ENCODE results near the gene ITPRID2. TPM values are rescaled to one million over a fixed set of nuclear protein-coding genes. Genes with fewer than 3 reads are reported as not detected.

ITPRID2 gene
- polyA plus RNA-seq, 3 donors = 17.9 to 50.2 (median 23.0) TPM

GRCh38 chr2:181973171-181973783, 81.7 kb downstream of the ITPRID2 start:
- no peak overlapping the region for H2AFZ ChIP-seq (ENCODE audit: insufficient read depth, low read depth, low read length, poor library complexity, severe bottlenecking)
- H3K4me2 ChIP-seq (replicated peaks; ENCODE audit: extremely low read depth, low read length, poor library complexity, severe bottlenecking) = no peak overlapping the region
- Mint-ChIP-seq H3K4me1 (no peaks in the 10 kb centered on the region), H3K27me3 (ENCODE audit: low read depth in 3 of 3) (peaks cover 0 to 3% (median 0%) of the 10 kb centered on the region in 3 donors), H3K27ac (no peak overlapping the region), H3K36me3 (no peaks in the 10 kb centered on the region), H3K4me3 (no peak overlapping the region), H3K9me3 (peaks cover 0 to 7% (median 2%) of the 10 kb centered on the region in 7 donors)
- H3K27ac ChIP-seq (ENCODE audit: low read depth in 1 of 2, low read length in 2 of 2) = no peak overlapping the region
- no peak for DNase-seq
- H4K20me1 ChIP-seq (ENCODE audit: insufficient read depth, low read length) = no peaks in the 10 kb centered on the region
- TF ChIP-seq, protein P1, sequence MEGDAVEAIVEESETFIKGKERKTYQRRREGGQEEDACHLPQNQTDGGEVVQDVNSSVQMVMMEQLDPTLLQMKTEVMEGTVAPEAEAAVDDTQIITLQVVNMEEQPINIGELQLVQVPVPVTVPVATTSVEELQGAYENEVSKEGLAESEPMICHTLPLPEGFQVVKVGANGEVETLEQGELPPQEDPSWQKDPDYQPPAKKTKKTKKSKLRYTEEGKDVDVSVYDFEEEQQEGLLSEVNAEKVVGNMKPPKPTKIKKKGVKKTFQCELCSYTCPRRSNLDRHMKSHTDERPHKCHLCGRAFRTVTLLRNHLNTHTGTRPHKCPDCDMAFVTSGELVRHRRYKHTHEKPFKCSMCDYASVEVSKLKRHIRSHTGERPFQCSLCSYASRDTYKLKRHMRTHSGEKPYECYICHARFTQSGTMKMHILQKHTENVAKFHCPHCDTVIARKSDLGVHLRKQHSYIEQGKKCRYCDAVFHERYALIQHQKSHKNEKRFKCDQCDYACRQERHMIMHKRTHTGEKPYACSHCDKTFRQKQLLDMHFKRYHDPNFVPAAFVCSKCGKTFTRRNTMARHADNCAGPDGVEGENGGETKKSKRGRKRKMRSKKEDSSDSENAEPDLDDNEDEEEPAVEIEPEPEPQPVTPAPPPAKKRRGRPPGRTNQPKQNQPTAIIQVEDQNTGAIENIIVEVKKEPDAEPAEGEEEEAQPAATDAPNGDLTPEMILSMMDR (IDR thresholded peaks at IDR 0.05) = no peak
- H3K9me3 ChIP-seq (replicated peaks in 1 of 2; ENCODE audit: control insufficient read depth in 1 of 2, insufficient read depth in 1 of 2, low read length in 2 of 2) = no peaks in the 10 kb centered on the region
- intact Hi-C loops (cut with micrococcal nuclease) = no loop called here
- H3K4me1 ChIP-seq (ENCODE audit: control insufficient read depth in 1 of 2, insufficient read depth in 2 of 2, low read length in 2 of 2) = no peaks in the 10 kb centered on the region
- H3K79me2 ChIP-seq (ENCODE audit: insufficient read depth, low read length) = no peaks in the 10 kb centered on the region
- H3K36me3 ChIP-seq (replicated peaks in 1 of 2; ENCODE audit: control insufficient read depth in 1 of 2, insufficient read depth in 2 of 2, low read length in 2 of 2) = no peaks in the 10 kb centered on the region
- H3K9ac ChIP-seq (ENCODE audit: insufficient read depth, low read length, poor library complexity, severe bottlenecking) = no peak overlapping the region
- H3K4me3 ChIP-seq (replicated peaks in 1 of 3; ENCODE audit: low read depth in 2 of 3, low read length in 3 of 3) = no peak overlapping the region
- WGBS (ENCODE audit: insufficient coverage) = 88% methylated on average over 1 of the region's 5 CpGs
- H3K27me3 ChIP-seq (ENCODE audit: control insufficient read depth in 2 of 2, insufficient read depth in 2 of 2, low read length in 2 of 2) = no peaks in the 10 kb centered on the region

DNA sequence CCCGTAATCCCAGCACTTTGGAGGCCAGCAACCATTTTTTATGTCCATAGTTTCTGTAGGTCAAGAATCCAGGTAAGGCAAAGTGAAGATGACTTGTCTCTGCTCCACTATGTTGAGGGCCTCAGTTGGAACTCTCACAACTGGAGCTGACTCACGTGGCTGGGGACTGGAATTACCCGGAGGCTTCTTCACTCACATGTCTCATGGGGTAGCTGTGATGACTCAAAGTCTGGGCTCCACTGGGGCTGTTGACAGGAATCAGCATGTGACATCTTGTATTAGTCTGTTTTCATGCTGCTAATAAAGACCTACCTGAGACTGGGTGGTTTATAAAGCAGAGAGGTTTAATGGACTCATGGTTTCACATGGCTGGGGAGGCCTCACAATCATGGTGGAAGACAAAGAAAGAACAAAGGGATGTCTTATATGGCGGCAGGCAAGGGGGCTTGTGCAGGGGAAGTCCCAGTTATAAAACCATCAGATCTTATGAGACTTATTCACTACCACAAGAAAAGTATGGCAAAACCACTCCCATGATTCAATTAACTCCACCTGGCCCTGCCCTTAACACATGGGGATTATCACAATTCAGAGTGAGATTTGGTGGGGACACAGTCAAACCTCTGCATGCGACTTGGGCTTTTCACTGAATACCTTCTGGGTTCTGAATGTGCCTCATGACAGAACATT, 86.3 kb downstream of the ITPRID2 start:
- WGBS (ENCODE audit: insufficient coverage) = 94% methylated on average over 2 of the region's 5 CpGs
- Histone ChIP-seq H3K4me2 (replicated peaks; ENCODE audit: extremely low read depth, low read length, poor library complexity, severe bottlenecking) (no peak overlapping the region), H3K4me1 (ENCODE audit: control insufficient read depth in 1 of 2, insufficient read depth in 2 of 2, low read length in 2 of 2) (no peaks in the 10 kb centered on the region), H3K36me3 (replicated peaks in 1 of 2; ENCODE audit: control insufficient read depth in 1 of 2, insufficient read depth in 2 of 2, low read length in 2 of 2) (no peaks in the 10 kb centered on the region), H3K9me3 (replicated peaks in 1 of 2; ENCODE audit: control insufficient read depth in 1 of 2, insufficient read depth in 1 of 2, low read length in 2 of 2) (no peaks in the 10 kb centered on the region), H3K27ac (ENCODE audit: low read depth in 1 of 2, low read length in 2 of 2) (no peak overlapping the region), H3K79me2 (ENCODE audit: insufficient read depth, low read length) (no peaks in the 10 kb centered on the region), H3K9ac (ENCODE audit: insufficient read depth, low read length, poor library complexity, severe bottlenecking) (no peak overlapping the region), H2AFZ (ENCODE audit: insufficient read depth, low read depth, low read length, poor library complexity, severe bottlenecking) (no peak overlapping the region), H3K27me3 (ENCODE audit: control insufficient read depth in 2 of 2, insufficient read depth in 2 of 2, low read length in 2 of 2) (no peaks in the 10 kb centered on the region), H3K4me3 (replicated peaks in 1 of 3; ENCODE audit: low read depth in 2 of 3, low read length in 3 of 3) (no peak overlapping the region), H4K20me1 (ENCODE audit: insufficient read depth, low read length) (no peaks in the 10 kb centered on the region)
- H3K27ac Mint-ChIP-seq = no peak overlapping the region
- intact Hi-C loops (cut with micrococcal nuclease) = no loop called here
- no peaks in the 10 kb centered on the region for H3K27me3 Mint-ChIP-seq (ENCODE audit: low read depth in 3 of 3)
- peak in 1 of 3 donors; percentile 34 for DNase-seq
- H3K4me1 Mint-ChIP-seq = no peaks in the 10 kb centered on the region
- H3K4me3 Mint-ChIP-seq = no peak overlapping the region
- H3K9me3 Mint-ChIP-seq = peaks cover 0 to 6% (median 0%) of the 10 kb centered on the region in 7 donors
- H3K36me3 Mint-ChIP-seq = no peaks in the 10 kb centered on the region
- TF ChIP-seq, protein P1 (IDR thresholded peaks at IDR 0.05) = no peak
